ENCODE data around the gene PBX1.

The PBX1 gene

DNA sequence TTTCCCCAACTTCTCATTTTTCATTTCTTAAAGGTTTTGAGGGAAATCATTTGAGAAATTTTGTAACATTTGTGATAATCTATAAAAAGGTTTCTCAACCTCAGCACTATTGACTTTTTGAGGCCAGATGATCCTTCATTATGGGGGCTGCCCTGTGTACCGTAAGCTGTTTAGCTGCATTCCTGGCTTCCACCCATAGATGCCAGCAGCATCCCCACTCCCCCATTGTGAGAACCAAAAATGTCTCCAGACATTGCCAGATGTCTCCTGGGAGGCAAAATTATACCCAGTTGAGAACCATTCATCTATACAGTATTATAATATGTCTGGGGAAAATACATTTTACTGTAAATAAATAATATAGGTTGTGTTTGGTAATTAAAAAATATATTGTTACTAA lies 146.0 kb downstream of the PBX1 start:
- no peak for DNase-seq

- DNase-seq: no peak
Measured at GRCh38 chr1:164706606-164706987, 147.6 kb downstream of the PBX1 start.

GRCh38 chr1:164707868-164708331 lies 148.9 kb downstream of the PBX1 start:
- no peak for DNase-seq

- no peak for DNase-seq
Measured at GRCh38 chr1:164708596-164708995, 149.6 kb downstream of the PBX1 start.

DNA sequence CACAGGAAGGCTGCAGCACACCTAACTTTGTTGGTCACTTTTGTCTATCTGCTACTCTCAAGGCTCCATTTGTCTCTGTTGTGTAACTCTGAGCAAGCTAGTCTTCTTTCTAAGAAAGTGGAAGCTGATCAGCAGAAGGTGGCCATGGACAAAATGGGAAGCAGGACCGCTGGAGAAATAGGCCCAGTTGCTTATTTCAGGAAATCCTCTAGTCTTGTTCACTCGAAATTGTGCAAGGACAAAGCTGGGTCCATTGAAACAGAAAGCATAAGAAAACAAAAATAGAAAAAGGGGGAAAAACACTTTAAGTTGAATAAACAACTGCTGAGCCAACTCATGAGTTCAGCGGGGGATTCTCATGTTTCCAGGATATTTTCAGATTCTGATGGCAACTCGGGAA lies 150.1 kb downstream of the PBX1 start:
- DNase-seq: no peak

DNA sequence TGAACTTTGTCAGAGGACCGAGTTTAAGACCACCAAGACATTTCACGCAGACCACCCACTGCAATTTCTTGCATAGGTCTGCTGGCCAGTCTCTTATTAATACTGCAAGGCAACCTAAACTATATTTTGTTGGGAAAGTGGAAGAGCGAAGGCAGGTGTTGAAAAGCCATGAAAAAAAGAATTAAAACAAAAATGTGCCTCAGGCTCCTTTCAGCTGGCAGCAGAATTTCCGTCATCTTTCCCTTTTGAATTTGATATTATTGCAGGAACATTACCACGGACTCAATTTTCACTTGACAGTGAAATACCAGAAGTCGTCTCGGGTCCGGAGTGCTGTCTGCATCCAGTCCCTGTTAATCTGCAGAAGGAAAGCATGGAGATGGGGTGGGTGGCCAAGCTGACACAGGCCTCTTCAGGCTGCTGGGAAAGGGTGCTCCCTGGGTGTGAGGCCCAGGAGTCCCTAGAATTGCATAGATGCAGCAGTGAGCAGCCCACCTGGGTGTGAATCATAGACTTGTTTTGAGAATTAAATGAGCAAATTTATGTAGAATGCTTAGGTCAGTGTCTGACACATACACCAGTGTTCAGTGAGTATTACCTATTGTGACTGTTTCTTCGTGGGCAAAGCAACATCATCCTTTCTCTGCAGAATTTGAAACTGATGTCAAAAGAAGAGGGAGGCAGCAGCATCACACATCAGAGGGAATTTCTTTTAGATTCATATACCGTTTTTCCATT lies 150.7 kb downstream of the PBX1 start:
- no peak for DNase-seq

DNA sequence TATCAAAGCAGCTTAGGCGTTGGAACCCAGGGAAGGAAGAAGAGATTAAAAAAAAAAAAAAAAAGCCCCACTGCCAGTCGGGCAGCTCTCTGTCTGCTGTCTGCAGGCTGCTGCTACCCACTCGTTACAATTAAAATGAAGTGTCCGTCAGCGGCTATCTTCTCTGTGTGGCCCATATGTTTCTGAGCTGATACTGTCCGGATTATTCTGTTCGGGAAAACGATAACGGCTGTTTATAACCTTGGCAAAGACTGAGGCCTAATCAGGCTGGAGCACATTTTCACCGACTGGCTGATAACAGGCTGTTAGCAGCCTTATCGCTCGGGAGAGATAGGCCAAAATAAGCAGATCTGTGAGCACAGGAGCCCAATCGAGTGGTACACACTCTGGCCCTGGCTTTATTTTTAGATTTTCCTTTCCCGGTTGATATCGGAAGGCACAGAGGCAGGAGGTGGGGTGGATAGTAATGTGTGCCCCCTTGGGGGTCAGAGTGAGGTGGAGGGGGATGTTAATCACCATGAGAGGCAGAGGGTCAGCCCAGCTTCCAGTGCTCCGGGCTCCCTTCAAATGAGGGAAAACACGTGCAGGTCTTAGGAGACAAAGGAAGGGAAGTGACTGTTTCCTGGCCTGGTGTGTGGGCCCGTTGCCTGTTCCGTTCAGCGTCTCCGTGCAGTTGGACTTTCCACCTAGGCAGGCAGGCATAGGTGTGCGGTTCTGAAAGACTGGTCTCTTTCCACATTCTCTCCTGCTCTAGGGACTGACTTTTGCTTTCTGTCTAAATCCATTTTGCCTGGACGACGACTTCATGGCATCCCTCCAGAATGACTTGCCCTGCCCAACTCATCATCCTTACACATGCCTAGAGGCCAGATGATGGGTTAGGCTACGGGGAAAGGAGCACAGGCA lies 153.4 kb downstream of the PBX1 start:
- DNase-seq: no peak

GRCh38 chr1:164713456-164714207 lies 154.6 kb downstream of the PBX1 start:
- no peak for DNase-seq

- DNase-seq: no peak
Measured at GRCh38 chr1:164716992-164717703, 158.2 kb downstream of the PBX1 start.

GRCh38 chr1:164718821-164719220 lies 159.8 kb downstream of the PBX1 start:
- DNase-seq: no peak

DNA sequence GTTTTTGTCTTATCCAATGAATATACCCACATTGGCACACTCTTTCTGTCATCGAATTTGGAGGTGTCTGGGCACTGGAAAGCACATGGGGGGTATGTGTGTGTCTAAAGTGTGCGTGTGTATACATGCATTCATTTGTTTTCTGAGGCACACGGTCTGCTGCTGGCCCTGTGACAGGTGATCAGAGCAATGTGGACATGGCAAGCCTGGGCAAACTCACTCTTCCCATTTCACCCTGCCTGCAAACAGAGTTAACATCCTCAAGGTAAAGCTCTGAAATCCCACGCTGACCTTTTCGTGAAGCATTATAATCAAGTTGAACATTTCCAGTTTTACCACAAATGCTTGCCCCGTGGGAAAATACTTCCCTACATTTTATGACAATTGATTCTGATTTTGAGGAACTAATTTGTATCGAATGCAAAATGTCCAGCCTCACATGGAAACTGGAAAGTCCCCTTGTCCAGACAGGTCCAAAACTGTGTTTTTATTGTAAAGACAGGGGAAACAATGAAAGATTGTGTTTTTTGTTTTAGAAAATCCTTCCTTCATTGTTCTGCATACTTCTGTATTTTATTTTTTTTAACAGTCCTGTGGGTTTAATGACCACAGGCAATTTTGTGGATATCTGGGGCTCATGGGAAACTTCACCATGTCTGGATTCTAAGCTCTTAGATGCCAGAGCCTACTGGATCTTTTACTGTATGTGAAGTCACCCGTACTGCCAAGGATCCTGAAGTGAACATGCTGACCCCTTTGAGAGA lies 160.9 kb downstream of the PBX1 start:
- DNase-seq: no peak

DNA sequence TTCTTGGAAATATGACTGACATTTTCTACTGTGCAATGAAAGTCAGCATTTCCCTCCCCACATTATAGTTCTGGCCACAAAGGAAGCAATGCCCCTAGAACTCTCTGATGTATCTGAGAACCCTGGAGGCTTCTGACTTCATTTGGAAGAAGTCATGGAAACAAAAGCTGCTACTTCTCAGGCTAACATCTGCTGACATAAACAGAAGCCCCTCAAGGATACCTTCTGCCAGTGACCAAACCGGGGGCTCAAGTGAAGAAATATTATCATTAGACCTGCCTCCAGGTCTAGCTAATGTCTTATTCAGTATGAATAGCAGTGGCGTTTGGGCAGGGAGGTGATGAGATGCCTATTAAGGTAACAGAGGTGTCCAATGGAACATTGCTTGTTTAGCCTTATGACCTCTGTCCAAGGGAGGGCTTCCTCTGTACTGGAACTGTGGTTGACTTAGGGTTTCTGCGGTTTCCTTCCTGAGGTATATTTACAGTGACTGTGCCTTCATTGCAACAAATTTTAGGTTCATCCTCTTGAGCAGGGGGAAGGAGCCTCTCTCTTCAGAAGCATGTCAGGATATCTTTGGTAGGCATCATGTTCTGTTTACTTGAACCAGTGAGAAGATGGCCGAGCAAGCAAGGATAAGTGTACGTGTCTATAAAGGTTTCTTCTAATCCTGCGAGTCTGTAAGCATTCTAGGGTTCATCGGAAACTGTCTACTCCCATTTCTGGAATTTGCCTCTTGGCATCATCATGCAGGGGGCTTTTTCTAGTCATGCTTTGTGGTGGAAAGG lies 161.7 kb downstream of the PBX1 start:
- DNase-seq: no peak

- DNase-seq: no peak
Measured at GRCh38 chr1:164721228-164721496, 162.2 kb downstream of the PBX1 start.

DNA sequence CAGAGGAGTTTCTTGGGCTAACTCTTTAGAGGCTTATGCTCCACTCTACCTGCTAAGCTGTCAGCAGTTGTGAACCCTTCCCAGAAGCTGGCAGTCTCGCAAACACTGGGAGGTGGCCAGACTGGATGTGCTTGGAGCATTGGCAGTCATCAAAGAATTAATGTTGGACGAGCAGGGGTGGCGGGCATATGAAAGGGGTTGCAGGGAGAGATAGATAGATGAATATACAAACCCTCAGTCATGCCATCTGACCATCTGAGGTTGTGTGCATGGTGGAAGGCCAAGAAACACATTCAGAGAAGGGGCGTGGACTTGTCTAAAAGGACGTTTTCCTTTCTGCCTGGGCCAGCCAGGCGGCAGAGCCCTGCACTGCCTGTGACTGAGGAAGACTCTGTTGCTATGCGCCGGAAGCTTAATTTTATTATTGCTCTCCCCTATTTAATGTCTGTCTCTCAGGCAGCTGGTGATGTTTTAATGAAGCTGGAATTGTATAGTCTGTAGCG lies 164.4 kb downstream of the PBX1 start:
- DNase-seq: no peak

DNA sequence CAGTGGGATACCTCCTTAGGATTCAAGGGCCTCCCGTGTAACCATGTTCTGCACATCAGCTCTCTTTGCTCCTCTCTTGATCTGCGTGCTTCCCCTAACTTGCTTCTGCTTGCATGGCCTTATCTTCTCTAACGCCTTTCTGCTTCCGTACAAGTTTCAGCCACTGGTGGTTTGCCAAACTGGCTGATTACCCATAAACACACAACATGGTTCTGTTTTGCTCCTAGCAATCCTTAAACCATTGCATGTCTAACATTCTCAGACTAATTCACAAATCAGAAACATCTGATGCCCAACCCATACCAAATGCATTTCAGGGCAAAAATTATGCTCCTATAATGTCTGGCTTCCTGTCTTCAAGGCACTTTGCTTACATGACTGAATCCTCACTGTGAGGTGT lies 166.4 kb downstream of the PBX1 start:
- DNase-seq: no peak

DNA sequence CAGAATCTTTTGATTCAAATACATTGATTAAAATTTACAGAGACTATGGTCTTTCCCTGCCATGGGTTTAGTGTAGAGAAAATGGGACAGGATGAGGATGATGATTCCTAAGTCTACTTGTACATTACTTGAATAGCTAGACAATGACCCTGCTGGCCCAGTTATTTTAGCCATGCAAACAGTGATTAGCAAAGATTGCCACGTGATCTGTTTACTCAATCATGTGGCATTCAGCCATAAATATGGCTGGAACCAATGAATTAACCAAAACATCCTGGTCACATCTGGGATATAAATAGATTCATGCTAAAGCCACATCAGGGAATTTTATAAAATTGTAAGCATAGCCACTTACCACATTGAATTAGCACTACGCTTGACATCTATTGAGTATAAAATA lies 167.3 kb downstream of the PBX1 start:
- DNase-seq: no peak

DNA sequence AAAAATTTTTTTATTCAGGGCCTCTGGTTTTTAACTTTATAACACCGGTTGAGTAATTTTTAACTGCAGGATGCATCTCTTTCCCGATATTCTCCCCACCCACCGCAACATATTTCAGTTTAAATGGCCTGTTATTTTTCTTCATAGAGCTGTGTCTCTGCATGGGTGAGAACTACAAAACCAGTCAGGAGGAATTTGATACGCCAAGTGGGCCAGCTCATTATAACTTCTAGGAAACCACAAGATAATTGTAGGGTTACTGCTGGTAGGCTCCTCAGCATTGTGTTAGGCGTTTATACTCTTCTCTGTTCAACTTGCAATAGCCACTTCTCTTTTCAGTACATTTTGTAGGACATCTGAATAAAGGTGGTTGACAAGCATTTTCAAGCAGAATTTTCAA lies 169.7 kb downstream of the PBX1 start:
- no peak for DNase-seq

DNA sequence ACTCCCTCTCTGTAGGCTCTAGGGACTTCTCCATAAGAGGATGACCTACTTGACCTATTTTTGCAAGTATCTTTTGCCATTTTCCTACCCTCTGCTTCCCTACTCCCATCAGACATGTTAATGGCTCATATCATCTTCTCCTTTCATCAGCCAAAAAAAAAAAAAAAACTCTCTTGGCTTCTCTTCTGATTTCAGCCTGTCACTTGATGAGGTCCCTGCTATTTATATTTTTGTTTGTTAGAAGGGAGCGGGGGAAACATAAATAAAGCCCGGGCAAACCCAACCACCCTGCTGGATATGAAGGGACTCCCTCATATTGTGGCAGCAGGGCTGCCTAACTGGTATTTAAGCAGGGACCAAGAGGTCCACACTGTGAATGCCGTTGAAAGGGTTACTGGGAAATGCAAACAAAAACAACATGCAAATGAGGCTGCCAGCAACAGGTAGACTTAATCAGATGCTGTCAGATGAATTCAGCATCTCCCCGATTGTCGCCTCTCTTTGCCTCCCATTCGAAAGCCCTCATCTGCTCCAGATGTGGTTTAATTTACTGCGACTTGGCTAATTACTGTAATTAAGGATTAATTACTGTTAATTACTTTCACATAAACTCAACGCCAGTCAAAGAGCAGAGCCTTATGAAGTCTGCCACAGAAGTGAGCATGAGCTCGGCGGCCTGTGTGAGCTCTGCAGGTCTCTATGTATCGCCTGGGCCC lies 172.3 kb downstream of the PBX1 start:
- DNase-seq: no peak

DNA sequence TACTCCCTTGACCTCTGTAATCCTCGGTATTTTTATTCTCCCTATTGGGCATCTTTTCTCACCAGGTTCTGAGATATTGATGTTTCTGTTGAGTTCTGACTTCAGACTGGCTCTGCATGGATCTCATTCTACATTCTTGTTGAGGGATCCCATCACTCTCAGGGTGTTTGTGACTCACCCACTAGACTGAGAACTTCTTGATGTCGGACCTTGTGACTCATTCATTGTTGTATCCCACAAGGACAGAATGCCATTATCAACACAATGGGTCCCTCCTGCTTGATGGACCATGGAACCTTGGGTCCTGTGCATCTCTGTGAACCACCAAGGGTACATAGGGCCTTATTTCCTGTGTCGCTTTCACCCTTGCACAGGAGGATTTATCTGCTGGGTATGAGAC lies 174.1 kb downstream of the PBX1 start:
- no peak for DNase-seq

GRCh38 chr1:164733734-164734133 lies 174.8 kb downstream of the PBX1 start:
- no peak for DNase-seq
